ENCODE data around the gene UQCR11.

UQCR11 gene

GRCh38 chr19:1612114-1613086 is 7.1 kb upstream of the UQCR11 start:
- H3K4me1 ChIP-seq (ENCODE audit: control insufficient read depth, insufficient read depth, low read length): no peaks in the 10 kb centered on the region

GRCh38 chr19:1611353-1611752 is 6.1 kb upstream of the UQCR11 start:
- Histone ChIP-seq H3K4me3 (ENCODE audit: low read depth, low read length) (no peak overlapping the region), H3K36me3 (ENCODE audit: control insufficient read depth, insufficient read depth, low read length) (peaks cover 65% of the 10 kb centered on the region), H3K27me3 (ENCODE audit: control insufficient read depth, insufficient read depth, low read length) (no peaks in the 10 kb centered on the region), H3K9ac (ENCODE audit: low read depth, low read length) (no peak overlapping the region), H3K9me3 (ENCODE audit: control insufficient read depth, insufficient read depth, low read length) (no peaks in the 10 kb centered on the region), H3K4me1 (ENCODE audit: control insufficient read depth, insufficient read depth, low read length) (peaks cover under 1% of the 10 kb centered on the region; the same call in 1 of the 2 replicates), H3K27ac (ENCODE audit: low read depth, low read length) (peak overlapping the region; percentile 40)

More at GRCh38 chr19:1612114-1613086, 7.1 kb upstream of the UQCR11 start:
- H3K4me3 ChIP-seq (ENCODE audit: low read depth, low read length): no peak overlapping the region
- no peaks in the 10 kb centered on the region for H3K27me3 ChIP-seq (ENCODE audit: control insufficient read depth, insufficient read depth, low read length)
- H3K9me3 ChIP-seq (ENCODE audit: control insufficient read depth, insufficient read depth, low read length): no peaks in the 10 kb centered on the region
- H3K27ac ChIP-seq (ENCODE audit: low read depth, low read length): no peak overlapping the region
- no peak overlapping the region for H3K9ac ChIP-seq (ENCODE audit: low read depth, low read length)
- peaks cover 75% of the 10 kb centered on the region for H3K36me3 ChIP-seq (ENCODE audit: control insufficient read depth, insufficient read depth, low read length)

- Histone ChIP-seq H3K27me3 (ENCODE audit: control insufficient read depth, insufficient read depth, low read length) (no peaks in the 10 kb centered on the region), H3K36me3 (ENCODE audit: control insufficient read depth, insufficient read depth, low read length) (peaks cover 58% of the 10 kb centered on the region), H3K27ac (ENCODE audit: low read depth, low read length) (no peak overlapping the region), H3K4me1 (ENCODE audit: control insufficient read depth, insufficient read depth, low read length) (peaks cover 5% of the 10 kb centered on the region; the same call in 1 of the 2 replicates), H3K4me3 (ENCODE audit: low read depth, low read length) (no peak overlapping the region), H3K9ac (ENCODE audit: low read depth, low read length) (no peak overlapping the region), H3K9me3 (ENCODE audit: control insufficient read depth, insufficient read depth, low read length) (no peaks in the 10 kb centered on the region)
These were observed 5.3 kb upstream of the UQCR11 start for GRCh38 chr19:1610579-1610978.

GRCh38 chr19:1609680-1610474 is 4.6 kb upstream of the UQCR11 start:
- peaks cover 5% of the 10 kb centered on the region; the same call in 1 of the 2 replicates for H3K4me1 ChIP-seq (ENCODE audit: control insufficient read depth, insufficient read depth, low read length)
- H3K9me3 ChIP-seq (ENCODE audit: control insufficient read depth, insufficient read depth, low read length): no peaks in the 10 kb centered on the region
- H3K27ac ChIP-seq (ENCODE audit: low read depth, low read length): no peak overlapping the region
- H3K27me3 ChIP-seq (ENCODE audit: control insufficient read depth, insufficient read depth, low read length): no peaks in the 10 kb centered on the region
- peaks cover 51% of the 10 kb centered on the region for H3K36me3 ChIP-seq (ENCODE audit: control insufficient read depth, insufficient read depth, low read length)
- no peak overlapping the region for H3K9ac ChIP-seq (ENCODE audit: low read depth, low read length)
- H3K4me3 ChIP-seq (ENCODE audit: low read depth, low read length): no peak overlapping the region

- H3K4me1 ChIP-seq (ENCODE audit: control insufficient read depth, insufficient read depth, low read length): peaks cover 5% of the 10 kb centered on the region; the same call in 1 of the 2 replicates
- H3K9ac ChIP-seq (ENCODE audit: low read depth, low read length): no peak overlapping the region
- H3K4me3 ChIP-seq (ENCODE audit: low read depth, low read length): no peak overlapping the region
- peaks cover 43% of the 10 kb centered on the region for H3K36me3 ChIP-seq (ENCODE audit: control insufficient read depth, insufficient read depth, low read length)
- H3K27ac ChIP-seq (ENCODE audit: low read depth, low read length): no peak overlapping the region
- no peaks in the 10 kb centered on the region for H3K9me3 ChIP-seq (ENCODE audit: control insufficient read depth, insufficient read depth, low read length)
- H3K27me3 ChIP-seq (ENCODE audit: control insufficient read depth, insufficient read depth, low read length): no peaks in the 10 kb centered on the region
These were observed 3.8 kb upstream of the UQCR11 start for GRCh38 chr19:1609103-1609396.

- H3K4me3 ChIP-seq (ENCODE audit: low read depth, low read length): no peak overlapping the region
- no peaks in the 10 kb centered on the region for H3K27me3 ChIP-seq (ENCODE audit: control insufficient read depth, insufficient read depth, low read length)
- H3K27ac ChIP-seq (ENCODE audit: low read depth, low read length): no peak overlapping the region
- H3K9me3 ChIP-seq (ENCODE audit: control insufficient read depth, insufficient read depth, low read length): no peaks in the 10 kb centered on the region
- peaks cover 38% of the 10 kb centered on the region for H3K36me3 ChIP-seq (ENCODE audit: control insufficient read depth, insufficient read depth, low read length)
- H3K4me1 ChIP-seq (ENCODE audit: control insufficient read depth, insufficient read depth, low read length): peaks cover 5% of the 10 kb centered on the region; the same call in 1 of the 2 replicates
- no peak overlapping the region for H3K9ac ChIP-seq (ENCODE audit: low read depth, low read length)
These were observed 3.3 kb upstream of the UQCR11 start for GRCh38 chr19:1608359-1609102.

- Histone ChIP-seq H3K27ac (ENCODE audit: low read depth, low read length) (peak overlapping the region; percentile 97), H3K4me1 (ENCODE audit: control insufficient read depth, insufficient read depth, low read length) (peaks cover 5% of the 10 kb centered on the region; the same call in 1 of the 2 replicates), H3K9me3 (ENCODE audit: control insufficient read depth, insufficient read depth, low read length) (no peaks in the 10 kb centered on the region)
These were observed 933 bp upstream of the UQCR11 start for GRCh38 chr19:1606138-1606651.

GRCh38 chr19:1602091-1602707 is 3.1 kb downstream of the UQCR11 start:
- Histone ChIP-seq H3K4me1 (ENCODE audit: control insufficient read depth, insufficient read depth, low read length) (peaks cover 5% of the 10 kb centered on the region; the same call in 1 of the 2 replicates), H3K36me3 (ENCODE audit: control insufficient read depth, insufficient read depth, low read length) (peaks cover 28% of the 10 kb centered on the region), H3K4me3 (ENCODE audit: low read depth, low read length) (no peak overlapping the region), H3K27ac (ENCODE audit: low read depth, low read length) (no peak overlapping the region), H3K9ac (ENCODE audit: low read depth, low read length) (no peak overlapping the region), H3K9me3 (ENCODE audit: control insufficient read depth, insufficient read depth, low read length) (no peaks in the 10 kb centered on the region), H3K27me3 (ENCODE audit: control insufficient read depth, insufficient read depth, low read length) (no peaks in the 10 kb centered on the region)

More at GRCh38 chr19:1606138-1606651, 933 bp upstream of the UQCR11 start:
- peak overlapping the region; percentile 90 for H3K4me3 ChIP-seq (ENCODE audit: low read depth, low read length)
- peak overlapping the region; percentile 86 for H3K9ac ChIP-seq (ENCODE audit: low read depth, low read length)
- H3K36me3 ChIP-seq (ENCODE audit: control insufficient read depth, insufficient read depth, low read length): peaks cover 18% of the 10 kb centered on the region
- no peaks in the 10 kb centered on the region for H3K27me3 ChIP-seq (ENCODE audit: control insufficient read depth, insufficient read depth, low read length)

GRCh38 chr19:1601613-1602064 is 3.6 kb downstream of the UQCR11 start:
- Histone ChIP-seq H3K27me3 (ENCODE audit: control insufficient read depth, insufficient read depth, low read length) (no peaks in the 10 kb centered on the region), H3K36me3 (ENCODE audit: control insufficient read depth, insufficient read depth, low read length) (peaks cover 34% of the 10 kb centered on the region), H3K9me3 (ENCODE audit: control insufficient read depth, insufficient read depth, low read length) (no peaks in the 10 kb centered on the region), H3K4me3 (ENCODE audit: low read depth, low read length) (no peak overlapping the region), H3K27ac (ENCODE audit: low read depth, low read length) (no peak overlapping the region), H3K4me1 (ENCODE audit: control insufficient read depth, insufficient read depth, low read length) (peaks cover 5% of the 10 kb centered on the region; the same call in 1 of the 2 replicates), H3K9ac (ENCODE audit: low read depth, low read length) (no peak overlapping the region)

GRCh38 chr19:1599460-1599846 is 5.8 kb downstream of the UQCR11 start:
- peaks cover 43% of the 10 kb centered on the region for H3K36me3 ChIP-seq (ENCODE audit: control insufficient read depth, insufficient read depth, low read length)
- no peaks in the 10 kb centered on the region for H3K4me1 ChIP-seq (ENCODE audit: control insufficient read depth, insufficient read depth, low read length)
- no peak overlapping the region for H3K27ac ChIP-seq (ENCODE audit: low read depth, low read length)
- no peak overlapping the region for H3K4me3 ChIP-seq (ENCODE audit: low read depth, low read length)
- H3K27me3 ChIP-seq (ENCODE audit: control insufficient read depth, insufficient read depth, low read length): no peaks in the 10 kb centered on the region
- no peaks in the 10 kb centered on the region for H3K9me3 ChIP-seq (ENCODE audit: control insufficient read depth, insufficient read depth, low read length)
- no peak overlapping the region for H3K9ac ChIP-seq (ENCODE audit: low read depth, low read length)

All from HUES48 (cell line).